IPS-18c (cell line): ENCODE results near the gene ADPRHL1.

Source experiments
- H3K4me3 ChIP-seq: 2 replicates; pipeline ENCODE4 v1.7.0; 2013; ENCODE audit warnings: low read depth, mild to moderate bottlenecking, low read length, moderate library complexity; ENCODE audit not compliant: insufficient read depth
- H3K9me3 ChIP-seq: one replicate; pipeline ENCODE4 v1.6.1; 2013; ENCODE audit warnings: mild to moderate bottlenecking, low read length, moderate library complexity; ENCODE audit not compliant: control insufficient read depth, insufficient read depth

ADPRHL1 gene

DNA sequence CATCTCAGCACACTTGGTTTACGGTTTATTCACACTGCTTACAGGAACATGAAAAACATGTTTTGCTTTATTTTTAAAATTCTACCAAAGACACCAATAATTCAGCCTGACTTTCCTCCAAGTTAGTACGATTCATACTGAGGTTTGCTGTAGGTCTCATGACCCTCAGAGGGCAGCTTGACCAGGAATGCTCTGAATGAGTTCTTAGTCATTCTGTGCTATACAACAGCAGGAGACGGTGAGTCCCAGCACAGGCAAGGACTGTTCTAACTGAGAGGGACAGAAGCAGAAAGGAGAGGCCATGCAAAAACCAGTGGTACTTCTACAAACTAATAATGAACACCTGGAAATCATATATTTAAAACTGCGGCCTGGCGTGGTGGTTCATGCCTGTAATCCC is 95.8 kb downstream of the ADPRHL1 start:
- no peak overlapping the region for H3K4me3 ChIP-seq
- no peaks in the 10 kb centered on the region for H3K9me3 ChIP-seq

DNA sequence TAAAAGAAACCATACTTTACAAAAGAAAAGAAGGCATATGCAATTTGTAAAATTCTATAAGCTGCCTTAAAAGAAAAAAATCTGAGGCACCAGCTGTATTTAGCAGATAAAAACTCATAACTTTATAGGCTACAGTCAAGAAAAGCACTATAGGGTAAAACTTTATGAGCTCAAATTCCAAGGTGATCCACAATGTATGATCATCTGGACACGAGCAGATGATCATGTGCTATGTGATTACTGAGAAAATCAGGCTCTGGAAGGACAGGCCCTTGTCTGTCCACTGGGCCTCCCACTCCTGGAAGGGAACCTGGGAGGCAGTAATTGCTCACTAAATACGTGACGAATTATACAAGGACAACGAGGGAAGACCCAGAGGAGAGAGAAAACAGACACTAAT is 96.7 kb downstream of the ADPRHL1 start:
- Histone ChIP-seq H3K4me3 (no peak overlapping the region), H3K9me3 (no peaks in the 10 kb centered on the region)

DNA sequence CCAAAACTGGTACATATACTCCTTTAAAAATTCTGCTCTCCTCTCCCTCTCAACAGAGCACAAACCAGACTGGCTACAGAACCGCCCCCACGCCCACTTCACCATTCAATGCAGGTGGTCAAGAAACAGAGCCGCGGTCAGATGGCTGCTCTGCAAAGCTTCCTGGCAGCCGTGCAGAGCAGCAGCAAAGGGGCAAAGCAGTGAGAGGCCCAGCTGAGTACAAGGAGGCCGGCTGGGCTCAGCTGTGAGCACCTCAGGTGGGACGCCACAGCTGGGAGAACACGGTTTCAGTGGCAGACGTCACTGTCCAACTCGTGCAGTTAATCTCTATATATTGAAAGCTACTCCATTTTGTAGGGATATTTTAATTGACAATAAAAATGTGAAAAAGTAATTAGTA is 97.7 kb downstream of the ADPRHL1 start:
- Histone ChIP-seq H3K9me3 (no peaks in the 10 kb centered on the region), H3K4me3 (no peak overlapping the region)

DNA sequence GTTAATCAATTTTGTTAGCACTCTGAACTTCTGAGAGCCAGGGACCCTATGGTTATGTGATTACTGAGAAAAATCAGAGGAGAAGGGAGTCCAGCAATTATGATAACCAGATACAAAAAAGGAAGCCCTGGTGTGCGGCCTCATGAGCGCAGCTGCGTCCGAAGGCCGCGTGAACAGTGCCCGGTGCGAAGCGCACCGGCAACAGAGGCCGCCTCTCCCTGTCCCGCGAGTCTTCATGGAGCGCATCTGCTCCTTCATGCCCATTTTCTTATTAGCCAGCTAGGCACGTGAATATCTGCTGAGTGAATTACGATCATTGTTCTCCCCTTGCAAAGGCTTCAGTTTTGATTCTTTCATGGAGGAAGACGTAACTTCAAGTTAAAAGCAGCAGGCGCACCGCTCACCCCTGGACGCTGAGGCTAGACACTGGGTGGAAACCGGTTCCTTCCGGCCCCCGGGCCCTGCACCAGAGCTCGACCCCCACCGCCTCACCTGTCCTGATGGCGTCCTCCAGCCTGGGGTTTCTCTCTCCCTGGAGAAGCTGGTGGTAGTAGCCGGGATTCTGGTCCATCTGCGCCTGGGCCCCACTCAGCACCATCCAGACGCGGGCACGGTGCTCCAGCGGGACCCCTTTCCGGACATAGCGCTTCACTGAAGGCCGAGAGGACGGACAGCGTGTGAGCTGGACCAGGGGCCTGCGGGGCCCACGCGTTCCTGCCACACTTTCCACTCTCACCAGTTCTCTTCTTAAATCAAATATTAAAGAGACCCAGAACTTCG is 98.3 kb downstream of the ADPRHL1 start:
- Histone ChIP-seq H3K9me3 (no peaks in the 10 kb centered on the region), H3K4me3 (no peak overlapping the region)

DNA sequence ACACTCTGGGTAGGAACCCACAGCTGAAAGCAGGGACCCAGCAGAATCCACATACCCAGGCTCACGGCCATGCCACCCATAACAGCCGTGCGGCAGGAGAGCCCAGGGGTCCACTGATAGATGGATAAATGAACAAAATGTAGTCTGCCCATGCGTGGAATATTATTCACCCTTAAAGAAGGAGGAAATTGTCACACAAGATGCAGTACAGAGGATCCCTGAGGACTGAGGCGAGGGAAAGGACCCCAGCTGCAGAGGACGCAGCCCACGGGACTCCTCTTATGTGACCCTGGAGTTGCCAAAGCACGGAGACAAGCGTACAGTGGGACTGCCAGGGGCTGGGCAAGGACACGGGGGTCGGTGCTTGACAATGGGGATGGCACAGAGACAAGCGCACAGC is 100.0 kb downstream of the ADPRHL1 start:
- H3K9me3 ChIP-seq = no peaks in the 10 kb centered on the region
- no peak overlapping the region for H3K4me3 ChIP-seq

DNA sequence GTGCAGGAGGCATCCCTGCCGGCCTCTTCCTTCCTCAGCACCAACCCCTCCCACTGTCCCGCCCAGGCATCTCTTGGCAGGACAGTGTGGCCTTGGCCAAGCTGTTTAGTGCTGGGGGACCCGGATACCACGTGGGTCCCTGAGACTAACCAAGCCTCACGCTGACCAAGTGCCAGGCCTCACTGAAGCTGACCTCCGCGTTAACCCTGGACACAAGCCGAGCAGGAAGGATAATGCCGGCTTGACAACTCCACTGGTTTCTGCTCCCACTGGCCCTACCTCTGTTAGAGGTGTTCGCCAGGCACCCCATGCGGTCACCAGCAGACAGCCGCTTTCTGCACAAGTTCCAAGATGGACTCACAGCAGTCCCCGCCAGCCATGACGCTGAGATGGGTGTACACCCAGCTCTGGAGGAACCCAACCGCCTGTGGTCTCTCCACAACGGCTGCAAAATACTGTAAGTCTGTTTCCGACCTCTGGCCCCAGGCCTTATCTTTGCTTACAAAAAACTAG is 101.7 kb downstream of the ADPRHL1 start:
- H3K4me3 ChIP-seq = no peak overlapping the region
- no peaks in the 10 kb centered on the region for H3K9me3 ChIP-seq

DNA sequence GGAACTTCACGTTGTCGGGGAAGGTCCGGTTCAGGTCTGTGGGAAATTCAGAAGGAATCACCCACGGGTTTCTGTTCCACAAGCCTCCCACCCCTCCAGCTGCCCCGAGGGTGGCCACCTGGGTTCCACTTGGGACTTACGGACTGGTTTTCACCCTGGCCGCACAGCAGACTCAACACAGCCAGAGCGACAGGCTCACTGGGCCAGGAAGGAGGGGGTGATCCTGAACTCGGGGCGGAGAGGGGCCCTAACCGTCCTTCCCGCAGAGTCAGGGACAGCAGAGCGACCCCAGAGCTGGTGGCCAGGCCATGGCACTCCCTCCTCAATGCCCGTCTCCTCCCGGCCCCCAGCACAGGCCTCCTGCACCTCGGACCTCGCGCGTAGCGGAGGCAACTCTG is 102.4 kb downstream of the ADPRHL1 start:
- Histone ChIP-seq H3K4me3 (no peak overlapping the region), H3K9me3 (no peaks in the 10 kb centered on the region)

DNA sequence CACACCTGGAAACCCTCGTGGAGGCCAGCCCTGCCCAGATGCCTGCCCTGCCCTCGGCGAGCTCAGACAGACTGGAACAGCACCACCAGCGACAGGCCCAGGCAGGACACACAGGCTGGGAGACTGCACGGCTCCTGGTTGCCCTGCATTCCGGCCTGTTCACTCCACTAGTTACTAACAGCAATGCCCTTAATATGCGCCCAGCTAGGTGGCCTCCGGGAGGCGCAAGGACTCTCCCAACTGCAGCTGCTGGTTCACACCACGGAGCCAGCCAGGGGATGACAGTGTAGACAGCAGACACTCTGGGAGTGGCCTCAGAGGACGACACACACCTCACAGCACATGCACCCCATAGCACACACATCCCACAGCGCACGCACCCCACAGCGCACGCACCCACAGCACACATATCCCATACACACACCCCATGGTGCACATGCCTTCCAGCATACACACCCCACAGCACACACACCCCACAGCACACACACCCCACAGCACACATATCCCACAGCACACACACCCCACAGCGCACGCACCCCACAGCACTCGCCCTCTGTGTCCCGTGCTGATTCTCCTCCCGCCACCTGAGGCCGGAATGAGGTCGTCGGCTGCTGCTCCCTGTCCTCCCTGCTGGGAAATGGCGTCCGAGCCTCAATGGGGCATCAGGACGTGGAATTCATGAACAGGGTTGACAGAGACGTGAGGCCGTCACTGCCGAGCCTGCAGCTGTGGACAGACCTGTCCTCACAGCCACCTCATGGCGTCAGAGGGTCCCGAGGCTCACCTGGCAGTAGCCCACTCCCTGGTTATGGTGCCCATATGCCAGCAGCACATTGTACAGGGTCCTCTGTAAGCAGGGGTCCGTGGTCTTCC is 103.0 kb downstream of the ADPRHL1 start:
- no peaks in the 10 kb centered on the region for H3K9me3 ChIP-seq
- no peak overlapping the region for H3K4me3 ChIP-seq
